Glutamatergic neuron (in vitro differentiated cells): ENCODE data around the gene LDB1. TPM values are rescaled to one million over a fixed set of nuclear protein-coding genes. Genes with fewer than 3 reads are reported as not detected.

ENCODE experiments used
- DNase-seq: peaks from one replicate; pipeline ENCODE4 v3.0.0; 2022
- H3K27ac Mint-ChIP-seq: one replicate; pipeline ENCODE4 v1.8.0; 2020; ENCODE audit warnings: mild to moderate bottlenecking, mixed read lengths, inconsistent platforms; ENCODE audit not compliant: unreplicated experiment
- H3K27me3 Mint-ChIP-seq: one replicate; pipeline ENCODE4 v1.8.0; 2020; ENCODE audit warnings: mild to moderate bottlenecking, moderate library complexity, mixed read lengths, inconsistent platforms; ENCODE audit not compliant: unreplicated experiment
- H3K36me3 Mint-ChIP-seq: one replicate; pipeline ENCODE4 v1.8.0; 2020; ENCODE audit warnings: mild to moderate bottlenecking, mixed read lengths, inconsistent platforms; ENCODE audit not compliant: unreplicated experiment
- H3K4me1 Mint-ChIP-seq: one replicate; pipeline ENCODE4 v1.8.0; 2020; ENCODE audit warnings: mild to moderate bottlenecking, low read depth, mixed read lengths, inconsistent platforms; ENCODE audit not compliant: unreplicated experiment
- H3K4me3 Mint-ChIP-seq: one replicate; pipeline ENCODE4 v1.8.0; 2020; ENCODE audit warnings: mild to moderate bottlenecking, mixed read lengths, inconsistent platforms; ENCODE audit not compliant: unreplicated experiment
- H3K9me3 Mint-ChIP-seq: one replicate; pipeline ENCODE4 v1.8.0; 2020; ENCODE audit warnings: mild to moderate bottlenecking, moderate library complexity, mixed read lengths, inconsistent platforms; ENCODE audit not compliant: unreplicated experiment
- CTCF ChIP-seq: fragments of 200-600 bp; sonication (generic); IDR thresholded peaks from one replicate; pipeline ENCODE4 v1.5.0; 2021; ENCODE audit not compliant: partially characterized antibody, unreplicated experiment
- long read RNA-seq: library from polyadenylated mRNA; unstranded; transcript quantifications from one replicate; pipeline ENCODE4 v2.0.0, GENCODE V29; 2020; ENCODE audit not compliant: unreplicated experiment
- total RNA-seq: library from RNA; stranded (reverse); fragmentation: NEBNext Ultra II Directional; extraction: Animal tissue kit (Norgen Biotek cat#: 25700); gene quantifications from one replicate; pipeline ENCODE4 v1.2.1, GENCODE V29; 2021; ENCODE audit not compliant: unreplicated experiment

Gene LDB1
- total RNA-seq, result 310 TPM
- long read RNA-seq, partial matches to known transcripts, result 7 of 9 reads
- long read RNA-seq, other reads (novel, unspliced or antisense), result 0 of 9 reads

GRCh38 chr10:102120142-102120990 is at the start of gene LDB1:
Gene LDB1, minus strand, starts transcription at chr10:102120368. Its CDS starts 258 bp downstream, at chr10:102120110.
- DNase-seq, result peak; percentile 85
- Mint-ChIP-seq H3K4me3 (peak within 1 kb of the TSS; percentile 92), H3K4me1 (peaks cover 36% of the 10 kb centered on the region), H3K27ac (peak within 1 kb of the TSS; percentile 100), H3K27me3 (peaks cover 26% of the 10 kb centered on the region), H3K36me3 (no peaks in the 10 kb centered on the region), H3K9me3 (peaks cover 29% of the 10 kb centered on the region)
- TF ChIP-seq CTCF, result no peak

GRCh38 chr10:102167861-102168260 is 47.7 kb upstream of the LDB1 start:
- TF ChIP-seq CTCF, result no peak
- H3K4me1 Mint-ChIP-seq, result no peaks in the 10 kb centered on the region
- H3K4me3 Mint-ChIP-seq, result no peak overlapping the region
- no peak overlapping the region for H3K27ac Mint-ChIP-seq
- DNase-seq, result no peak
- H3K36me3 Mint-ChIP-seq, result no peaks in the 10 kb centered on the region
- no peaks in the 10 kb centered on the region for H3K9me3 Mint-ChIP-seq
- H3K27me3 Mint-ChIP-seq, result peaks cover 8% of the 10 kb centered on the region

- Mint-ChIP-seq H3K36me3 (no peaks in the 10 kb centered on the region), H3K4me3 (no peak overlapping the region), H3K27ac (no peak overlapping the region), H3K9me3 (peaks cover 2% of the 10 kb centered on the region), H3K4me1 (no peaks in the 10 kb centered on the region), H3K27me3 (peaks cover 2% of the 10 kb centered on the region)
- DNase-seq, result no peak
- TF ChIP-seq CTCF, result no peak
Observed at GRCh38 chr10:102163342-102163989, 43.3 kb upstream of the LDB1 start.

GRCh38 chr10:102159831-102160230 is 39.7 kb upstream of the LDB1 start:
- H3K4me3 Mint-ChIP-seq, result no peak overlapping the region
- H3K27me3 Mint-ChIP-seq, result no peaks in the 10 kb centered on the region
- H3K27ac Mint-ChIP-seq, result no peak overlapping the region
- TF ChIP-seq CTCF, result no peak
- H3K4me1 Mint-ChIP-seq, result no peaks in the 10 kb centered on the region
- H3K36me3 Mint-ChIP-seq, result no peaks in the 10 kb centered on the region
- H3K9me3 Mint-ChIP-seq, result peaks cover 2% of the 10 kb centered on the region
- no peak for DNase-seq
